ENCODE results near the gene PTPRN2. TPM values are rescaled to one million over a fixed set of nuclear protein-coding genes. Genes with fewer than 3 reads are reported as not detected.

Gene PTPRN2
- total RNA-seq, 4 donors from 2014 or later = 2.0 to 9.5 (median 2.6) TPM

DNA sequence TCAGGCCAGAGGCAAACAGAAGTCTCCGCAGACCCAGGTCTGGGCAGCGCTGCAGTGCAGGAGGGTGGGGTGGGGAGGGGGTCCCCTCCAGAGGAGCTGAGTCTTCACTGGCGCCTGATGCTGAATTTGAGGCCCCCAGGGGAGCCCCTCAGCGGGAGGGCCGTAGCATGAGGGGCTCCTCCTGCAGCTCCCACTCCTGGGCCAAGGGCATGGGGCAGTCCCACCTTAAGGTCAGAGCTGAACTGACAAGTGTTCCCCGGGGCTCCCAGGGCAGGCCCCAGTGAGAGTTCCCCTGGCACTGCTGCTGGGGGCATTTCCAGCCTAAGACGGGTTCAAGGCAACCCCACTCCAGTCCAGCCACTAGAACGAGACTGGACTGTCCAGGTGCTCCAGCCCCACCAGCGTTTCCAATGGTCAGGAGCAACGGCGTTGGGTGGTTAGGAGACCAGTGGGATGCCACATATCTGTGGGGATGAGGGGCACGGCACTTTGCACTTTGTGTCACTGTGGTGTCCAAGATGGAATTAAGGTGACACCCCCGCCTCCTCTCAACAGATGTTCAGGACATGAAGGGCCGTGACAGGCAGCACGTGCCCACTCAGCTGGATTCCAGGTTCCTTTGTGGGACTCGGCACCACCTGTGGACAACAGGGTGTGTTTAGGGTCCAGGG, 139.1 kb downstream of the PTPRN2 start:
- TF ChIP-seq, protein P1, sequence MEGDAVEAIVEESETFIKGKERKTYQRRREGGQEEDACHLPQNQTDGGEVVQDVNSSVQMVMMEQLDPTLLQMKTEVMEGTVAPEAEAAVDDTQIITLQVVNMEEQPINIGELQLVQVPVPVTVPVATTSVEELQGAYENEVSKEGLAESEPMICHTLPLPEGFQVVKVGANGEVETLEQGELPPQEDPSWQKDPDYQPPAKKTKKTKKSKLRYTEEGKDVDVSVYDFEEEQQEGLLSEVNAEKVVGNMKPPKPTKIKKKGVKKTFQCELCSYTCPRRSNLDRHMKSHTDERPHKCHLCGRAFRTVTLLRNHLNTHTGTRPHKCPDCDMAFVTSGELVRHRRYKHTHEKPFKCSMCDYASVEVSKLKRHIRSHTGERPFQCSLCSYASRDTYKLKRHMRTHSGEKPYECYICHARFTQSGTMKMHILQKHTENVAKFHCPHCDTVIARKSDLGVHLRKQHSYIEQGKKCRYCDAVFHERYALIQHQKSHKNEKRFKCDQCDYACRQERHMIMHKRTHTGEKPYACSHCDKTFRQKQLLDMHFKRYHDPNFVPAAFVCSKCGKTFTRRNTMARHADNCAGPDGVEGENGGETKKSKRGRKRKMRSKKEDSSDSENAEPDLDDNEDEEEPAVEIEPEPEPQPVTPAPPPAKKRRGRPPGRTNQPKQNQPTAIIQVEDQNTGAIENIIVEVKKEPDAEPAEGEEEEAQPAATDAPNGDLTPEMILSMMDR (IDR thresholded peaks at IDR 0.05) = no peak
- no peak for DNase-seq (ENCODE audit: low spot score)

DNA sequence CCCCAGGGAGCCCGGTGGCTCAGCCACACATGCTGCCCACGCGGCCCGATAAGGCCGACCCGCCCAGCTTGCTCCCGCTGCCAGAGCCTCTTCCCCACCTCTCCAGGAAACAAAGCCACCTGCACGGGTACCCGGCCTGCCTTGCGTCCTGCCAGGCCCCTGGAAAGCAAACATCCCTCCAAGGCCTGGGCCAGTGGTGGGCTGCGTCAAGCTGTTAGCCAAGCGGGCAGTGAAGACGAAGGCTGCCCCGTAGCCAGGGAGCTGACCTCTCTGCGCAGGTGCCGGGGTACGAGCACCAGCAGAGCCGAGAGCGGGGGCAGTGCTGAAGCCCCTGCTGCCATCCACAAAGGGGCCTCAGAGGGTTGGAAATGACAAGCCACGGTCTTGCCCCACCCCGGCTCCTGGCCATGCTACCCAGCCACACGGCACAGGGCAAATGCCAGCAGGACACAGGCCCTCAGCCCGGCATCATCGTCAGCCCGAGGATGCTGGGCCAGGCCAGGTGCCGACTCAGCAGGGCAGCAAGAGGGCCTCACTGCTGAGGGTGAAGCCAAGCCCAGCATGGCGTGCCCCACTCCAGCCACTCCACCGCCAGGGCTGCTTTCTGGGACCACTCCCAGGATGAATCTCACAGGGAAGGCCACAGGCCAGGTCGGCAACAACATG, 140.0 kb downstream of the PTPRN2 start:
- DNase-seq (ENCODE audit: low spot score) (no peak), ATAC-seq (ENCODE audit: low FRiP score) (no peak)
- TF ChIP-seq, protein P1 (IDR thresholded peaks at IDR 0.05) = no peak

More for the DNA sequence above, 139.1 kb downstream of the PTPRN2 start:
- ATAC-seq (ENCODE audit: low FRiP score) = no peak

DNA sequence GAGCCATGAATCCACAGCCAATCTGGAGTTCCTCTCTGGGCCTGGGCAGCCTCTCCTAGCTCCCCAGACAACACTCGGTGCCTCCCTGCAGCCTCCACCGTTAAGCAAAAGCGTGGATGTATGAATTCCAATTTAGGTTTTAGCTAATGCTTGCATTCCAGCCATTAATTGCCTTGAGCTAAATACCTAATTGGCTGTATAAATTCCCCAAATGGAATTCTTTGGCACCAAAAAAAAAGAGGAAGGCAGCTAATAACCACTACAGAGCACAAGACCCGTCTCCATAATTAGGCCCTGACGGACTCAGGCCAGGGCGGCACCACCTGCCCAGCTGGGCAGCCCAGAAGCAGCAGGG, 140.5 kb downstream of the PTPRN2 start:
- ATAC-seq (ENCODE audit: low FRiP score) = no peak
- DNase-seq (ENCODE audit: low spot score) = no peak
- TF ChIP-seq, protein P1 (IDR thresholded peaks at IDR 0.05) = no peak

DNA sequence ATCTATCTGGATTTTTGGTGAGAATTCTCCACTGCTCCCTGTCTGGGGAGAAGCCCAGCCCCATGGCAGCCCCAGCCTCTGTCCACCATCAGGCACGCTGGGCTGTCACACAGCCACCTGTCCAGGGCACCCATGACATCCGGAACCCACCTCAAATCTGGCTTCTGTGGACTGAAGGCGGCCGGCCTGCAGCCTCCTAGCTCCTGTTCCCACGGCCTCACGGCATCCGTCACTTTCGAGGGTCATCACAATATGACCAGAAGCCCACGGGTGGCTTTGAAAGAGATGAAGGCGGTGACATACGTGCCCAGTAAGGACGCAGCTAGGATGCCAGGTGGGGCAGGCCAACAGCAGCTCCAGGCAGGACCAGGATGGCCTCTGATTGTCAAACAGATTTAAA, 140.9 kb downstream of the PTPRN2 start:
- no peak for DNase-seq (ENCODE audit: low spot score)
- ATAC-seq (ENCODE audit: low FRiP score) = no peak
- TF ChIP-seq, protein P1 (IDR thresholded peaks at IDR 0.05) = no peak

DNA sequence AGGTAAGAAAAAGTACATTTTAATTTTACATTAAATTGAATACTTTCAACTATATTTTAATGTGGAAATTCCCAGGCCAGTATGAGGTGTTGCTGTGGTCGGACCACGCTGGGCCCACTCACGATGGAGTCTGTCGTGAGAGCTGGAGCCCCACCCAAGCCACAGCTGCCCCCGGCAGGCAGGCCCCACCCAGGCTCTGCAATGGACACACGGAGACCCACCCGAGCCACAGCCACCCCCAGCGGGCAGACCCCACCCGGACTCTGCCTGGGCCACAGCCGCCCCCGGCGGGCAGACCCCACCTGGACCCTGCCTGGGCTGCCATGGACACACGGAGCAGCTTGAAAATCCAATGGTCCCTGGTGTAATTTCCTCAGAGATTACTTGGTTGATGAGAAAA, 141.3 kb downstream of the PTPRN2 start:
- DNase-seq (ENCODE audit: low spot score) = no peak
- no peak for ATAC-seq (ENCODE audit: low FRiP score)
- TF ChIP-seq, protein P1 (IDR thresholded peaks at IDR 0.05) = no peak

DNA sequence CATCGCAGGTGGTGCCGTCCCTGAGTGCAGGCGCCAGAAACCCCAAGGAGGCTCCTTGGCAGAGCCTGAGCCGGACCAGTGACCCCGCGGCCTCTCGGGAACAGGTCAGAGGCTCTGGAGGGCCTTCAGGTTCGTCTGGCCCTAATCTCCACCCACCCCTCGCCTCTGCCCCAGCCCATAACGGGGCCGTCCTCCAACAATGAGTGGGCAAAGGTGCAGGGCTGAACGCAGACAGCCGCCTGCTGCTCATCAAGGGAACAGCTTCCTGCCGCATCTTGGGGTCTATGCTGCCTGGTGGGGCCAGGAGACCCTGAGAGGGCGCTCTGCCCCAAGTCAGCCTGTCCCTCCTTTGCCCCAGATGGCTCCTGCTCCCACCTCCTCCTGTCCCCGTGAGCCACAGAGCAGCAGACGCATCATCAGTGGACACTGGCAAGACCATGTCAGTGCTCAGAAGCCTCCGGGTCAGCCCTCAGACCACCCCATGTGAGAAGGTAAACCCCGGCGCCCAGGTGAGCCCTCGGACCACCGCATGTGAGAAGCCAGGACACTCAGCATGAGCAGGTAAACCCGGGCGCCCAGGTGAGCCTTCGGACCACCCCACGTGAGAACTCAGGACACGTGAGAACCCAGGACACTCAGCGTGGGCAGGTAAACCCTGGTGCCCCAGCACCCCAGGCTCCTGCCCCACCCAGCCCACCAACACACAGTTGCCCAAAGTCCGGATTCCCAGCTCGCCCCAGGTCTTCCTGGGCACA, 142.0 kb downstream of the PTPRN2 start:
- TF ChIP-seq, protein P1 (IDR thresholded peaks at IDR 0.05) = no peak
- DNase-seq (ENCODE audit: low spot score) (no peak), ATAC-seq (ENCODE audit: low FRiP score) (no peak)

Data from omental fat pad (tissue), 4 donors.